PC-3 (cell line): ENCODE data around the gene STK36. TPM values are rescaled to one million over a fixed set of nuclear protein-coding genes. Genes with fewer than 3 reads are reported as not detected.

Experiments
- ATAC-seq: fragments of 200-7000 bp; cut with Tn5 transposase; 2 replicates; pipeline ENCODE4 v1.9.1; 2020; ENCODE audit warnings: mild to moderate bottlenecking, moderate library complexity
- BruUV-seq: library from RNA; stranded (reverse); fragments of 400-500 nt; replicated peaks from 2 replicates; lab custom pipeline; 2021; lab: Mats Ljungman, UMichigan
- CTCF ChIA-PET: fragments of 300-600 bp; sonication (Branson Sonifier 250); formaldehyde crosslinking; loops from one replicate; lab custom pipeline; 2022; ENCODE audit warnings: antibody characterized with exemption; lab: Charles Lee
- POLR2A ChIA-PET: fragments of 300-600 bp; sonication (Branson Sonifier 250); formaldehyde crosslinking; loops from one replicate; lab custom pipeline; 2022; ENCODE audit warnings: antibody characterized with exemption; ENCODE audit not compliant: unreplicated experiment; lab: Charles Lee
- DNase-seq: peaks from one replicate; pipeline ENCODE4 v3.0.0-alpha.2; 2015
- H2AFZ ChIP-seq: fragments of 300-600 bp; sonication (generic); 2 replicates; pipeline ENCODE4 v1.6.0; 2016; ENCODE audit warnings: antibody characterized with exemption, low read length
- H3F3A ChIP-seq: fragments of 300-600 bp; sonication (generic); one replicate; pipeline ENCODE4 v1.6.0; 2017; ENCODE audit warnings: antibody characterized with exemption, low read length, control low read depth, mild to moderate bottlenecking; ENCODE audit not compliant: unreplicated experiment
- H3K27ac ChIP-seq: fragments of 300-600 bp; sonication (generic); 2 replicates; pipeline ENCODE4 v1.5.1; 2016; ENCODE audit warnings: mild to moderate bottlenecking, low read length
- H3K27me3 ChIP-seq: fragments of 300-600 bp; sonication (generic); 2 replicates; pipeline ENCODE4 v1.6.1; 2016; ENCODE audit warnings: low read length, mixed read lengths
- H3K36me3 ChIP-seq: fragments of 300-600 bp; sonication (generic); 2 replicates; pipeline ENCODE4 v1.6.1; 2016; ENCODE audit warnings: low read depth, mixed run types, low read length, mixed read lengths
- H3K4me1 ChIP-seq: fragments of 300-600 bp; sonication (generic); 2 replicates; pipeline ENCODE4 v1.5.1; 2016; ENCODE audit warnings: low read length; ENCODE audit not compliant: insufficient read depth
- H3K4me2 ChIP-seq: fragments of 300-600 bp; sonication (generic); 2 replicates; pipeline ENCODE4 v1.6.0; 2016; ENCODE audit warnings: low read length
- H3K4me3 ChIP-seq: fragments of 300-600 bp; sonication (generic); 2 replicates; pipeline ENCODE4 v1.5.1; 2016; ENCODE audit warnings: mild to moderate bottlenecking, low read length, mixed read lengths
- H3K79me2 ChIP-seq: fragments of 300-600 bp; sonication (generic); 2 replicates; pipeline ENCODE4 v1.6.1; 2017; ENCODE audit warnings: low read length, mixed read lengths
- H3K9ac ChIP-seq: fragments of 300-600 bp; sonication (generic); 2 replicates; pipeline ENCODE4 v1.6.0; 2016; ENCODE audit warnings: mild to moderate bottlenecking, low read length
- H3K9me2 ChIP-seq: fragments of 300-600 bp; sonication (generic); replicated peaks from 2 replicates; pipeline ENCODE4 v1.6.1; 2016; ENCODE audit warnings: mixed run types, low read length, mixed read lengths
- H3K9me3 ChIP-seq: fragments of 300-600 bp; sonication (generic); 2 replicates; pipeline ENCODE4 v1.6.1; 2016; ENCODE audit warnings: low read length, mixed read lengths
- H4K20me1 ChIP-seq: fragments of 300-600 bp; sonication (generic); 2 replicates; pipeline ENCODE4 v1.6.1; 2016; ENCODE audit warnings: low read length, mixed read lengths
- CTCF ChIP-seq: fragments of 300-600 bp; sonication (generic); conservative IDR thresholded peaks from 2 replicates; pipeline ENCODE4 v1.5.1; 2017; ENCODE audit warnings: antibody characterized with exemption, low read depth, mild to moderate bottlenecking, low read length
- EZH2 ChIP-seq: fragments of 300-600 bp; sonication (generic); IDR thresholded peaks from one replicate; pipeline ENCODE4 v1.6.1; 2017; ENCODE audit warnings: antibody characterized with exemption, mild to moderate bottlenecking, low read length; ENCODE audit not compliant: unreplicated experiment
- EZH2phosphoT487 ChIP-seq: fragments of 300-600 bp; sonication (generic); IDR thresholded peaks from 2 replicates; pipeline ENCODE4 v1.6.1; 2018; ENCODE audit warnings: mild to moderate bottlenecking, antibody characterized with exemption, low read length, borderline replicate concordance
- intact Hi-C: fragments of 100-400 bp; cut with micrococcal nuclease; formaldehyde crosslinking; loops from 2 replicates; pipeline ENCODE4 v1.9.0; 2023
- total RNA-seq: library from RNA; depleted of rRNA; stranded (reverse); fragments of >200 nt; gene quantifications from 2 replicates; pipeline ENCODE4 v1.2.3, GENCODE V29; 2014

STK36 gene
- total RNA-seq, 1 experiment from 2014 or later, result 32.9 TPM

GRCh38 chr2:218662377-218662776 is 9.5 kb upstream of the STK36 start:
- H3F3A ChIP-seq, result no peaks in the 10 kb centered on the region
- H3K27me3 ChIP-seq, result no peaks in the 10 kb centered on the region
- no peak overlapping the region for H2AFZ ChIP-seq
- no peaks in the 10 kb centered on the region for H3K9me3 ChIP-seq
- DNase-seq (no peak), ATAC-seq (no peak)
- no peak overlapping the region for H3K27ac ChIP-seq
- ChIA-PET CTCF (no interaction called here), POLR2A (no interaction called here)
- H4K20me1 ChIP-seq, result no peaks in the 10 kb centered on the region
- peaks cover 20% of the 10 kb centered on the region for H3K4me1 ChIP-seq
- H3K9ac ChIP-seq, result no peak overlapping the region
- peaks cover 36% of the 10 kb centered on the region for H3K36me3 ChIP-seq
- H3K79me2 ChIP-seq, result peaks cover 38% of the 10 kb centered on the region
- no peak overlapping the region for H3K4me3 ChIP-seq
- H3K4me2 ChIP-seq, result no peak overlapping the region
- no peaks in the 10 kb centered on the region for H3K9me2 ChIP-seq
- BruUV-seq, result no TSS peak
- intact Hi-C loops, result no loop called here
- no peak for TF ChIP-seq CTCF
- TF ChIP-seq EZH2phosphoT487, result no peak
- no peak for TF ChIP-seq EZH2

- BruUV-seq, result no TSS peak
- Histone ChIP-seq H3K9me2 (no peaks in the 10 kb centered on the region), H3K9ac (no peak overlapping the region), H3F3A (no peaks in the 10 kb centered on the region), H3K4me3 (no peak overlapping the region), H3K27me3 (no peaks in the 10 kb centered on the region), H3K79me2 (peaks cover 34% of the 10 kb centered on the region), H2AFZ (no peak overlapping the region), H4K20me1 (no peaks in the 10 kb centered on the region), H3K4me1 (peaks cover 18% of the 10 kb centered on the region), H3K36me3 (peaks cover 36% of the 10 kb centered on the region), H3K4me2 (no peak overlapping the region), H3K27ac (no peak overlapping the region), H3K9me3 (no peaks in the 10 kb centered on the region)
- ATAC-seq (no peak), DNase-seq (no peak)
- TF ChIP-seq CTCF (no peak), EZH2 (no peak), EZH2phosphoT487 (no peak)
- POLR2A ChIA-PET, result no interaction called here
- CTCF ChIA-PET, result no interaction called here
- intact Hi-C loops, result no loop called here
These were observed 9.1 kb upstream of the STK36 start for GRCh38 chr2:218662827-218663226.

GRCh38 chr2:218663901-218664300 is 8.0 kb upstream of the STK36 start:
- H3K4me1 ChIP-seq, result peaks cover 11% of the 10 kb centered on the region
- H3K4me2 ChIP-seq, result no peak overlapping the region
- no peaks in the 10 kb centered on the region for H3K9me3 ChIP-seq
- BruUV-seq, result no TSS peak
- peaks cover 28% of the 10 kb centered on the region for H3K79me2 ChIP-seq
- no peak overlapping the region for H3K27ac ChIP-seq
- H3K4me3 ChIP-seq, result no peak overlapping the region
- TF ChIP-seq EZH2phosphoT487 (no peak), EZH2 (no peak), CTCF (no peak)
- CTCF ChIA-PET, result no interaction called here
- H3K9me2 ChIP-seq, result no peaks in the 10 kb centered on the region
- ATAC-seq, result no peak
- no peak overlapping the region for H2AFZ ChIP-seq
- H3K9ac ChIP-seq, result no peak overlapping the region
- no peaks in the 10 kb centered on the region for H3K27me3 ChIP-seq
- H3F3A ChIP-seq, result no peaks in the 10 kb centered on the region
- POLR2A ChIA-PET, result no interaction called here
- H4K20me1 ChIP-seq, result no peaks in the 10 kb centered on the region
- no peak for DNase-seq
- intact Hi-C loops, result no loop called here
- H3K36me3 ChIP-seq, result peaks cover 38% of the 10 kb centered on the region
